HepG2 (cell line): Measurements from ENCODE around the gene SDC4. TPM values are rescaled to one million over a fixed set of nuclear protein-coding genes. Genes with fewer than 3 reads are reported as not detected.

Experiments used
- ETV6 ChIP-seq: sonication (generic); formaldehyde crosslinking; conservative IDR thresholded peaks from 2 replicates; pipeline ENCODE4 v1.4.0; 2020; ENCODE audit warnings: missing genetic modification reagents
- FOXP1 ChIP-seq, 2 experiments: fragments of 450-650 bp in 1 of 2; IDR thresholded peaks; 2 replicates each; pipeline ENCODE4 v1.6.1; 2017 to 2018; ENCODE audit warnings: antibody characterized with exemption in 1 of 2
- KDM1A ChIP-seq: IDR thresholded peaks from 2 replicates; pipeline ENCODE4 v1.6.1; 2016; ENCODE audit warnings: missing compliant biosample characterization
- PITX1 ChIP-seq: sonication (generic); formaldehyde crosslinking; IDR thresholded peaks from 2 replicates; pipeline ENCODE4 v1.5.1; 2020; ENCODE audit warnings: mild to moderate bottlenecking, missing genetic modification reagents
- PRPF4 ChIP-seq: fragments of 200-400 bp; formaldehyde crosslinking; IDR thresholded peaks from 2 replicates; pipeline ENCODE4 v1.6.1; 2016; ENCODE audit warnings: low read length, low read depth; ENCODE audit not compliant: poor library complexity, severe bottlenecking
- RARG ChIP-seq: sonication (generic); formaldehyde crosslinking; IDR thresholded peaks from 2 replicates; pipeline ENCODE4 v1.4.0; 2020; ENCODE audit warnings: low read depth, mild to moderate bottlenecking, missing genetic modification reagents
- SP4 ChIP-seq: sonication (generic); formaldehyde crosslinking; IDR thresholded peaks from 2 replicates; pipeline ENCODE4 v1.8.1; 2023; ENCODE audit warnings: mild to moderate bottlenecking, missing genetic modification reagents
- ZMAT3 ChIP-seq: sonication (generic); formaldehyde crosslinking; conservative IDR thresholded peaks from 2 replicates; pipeline ENCODE4 v1.7.0; 2021; ENCODE audit warnings: missing genetic modification reagents
- ZNF20 ChIP-seq: sonication (generic); formaldehyde crosslinking; IDR thresholded peaks from 2 replicates; pipeline ENCODE4 v1.4.0; 2020; ENCODE audit warnings: mild to moderate bottlenecking, moderate library complexity, missing genetic modification reagents
- ZNF329 ChIP-seq: sonication (generic); formaldehyde crosslinking; IDR thresholded peaks from 2 replicates; pipeline ENCODE4 v1.9.0; 2021; ENCODE audit warnings: low read depth, mild to moderate bottlenecking, missing genetic modification reagents
- ZNF432 ChIP-seq: sonication (generic); formaldehyde crosslinking; IDR thresholded peaks from 2 replicates; pipeline ENCODE4 v1.5.0; 2020; ENCODE audit warnings: missing genetic modification reagents, mild to moderate bottlenecking, borderline replicate concordance
- ZNF446 ChIP-seq: sonication (generic); formaldehyde crosslinking; IDR thresholded peaks from 2 replicates; pipeline ENCODE4 v1.5.0; 2020; ENCODE audit warnings: mild to moderate bottlenecking, missing genetic modification reagents
- ZNF468 ChIP-seq: sonication (generic); formaldehyde crosslinking; IDR thresholded peaks from 2 replicates; pipeline ENCODE4 v1.8.0; 2022; ENCODE audit warnings: mild to moderate bottlenecking, moderate library complexity, missing genetic modification reagents
- ZNF577 ChIP-seq: sonication (generic); formaldehyde crosslinking; IDR thresholded peaks from 2 replicates; pipeline ENCODE4 v1.4.0; 2020; ENCODE audit warnings: mild to moderate bottlenecking, low read depth, missing genetic modification reagents, borderline replicate concordance
- polyA plus RNA-seq, 8 experiments: library from polyadenylated mRNA; depleted of rRNA in 3 of 8; stranded (reverse) in 7 of 8; unstranded in 1 of 8; fragments of >200 nt; fragmentation: Illumina TruSeq in 4 of 8; extraction: Trizol in 4 of 8; gene quantifications; 2 replicates each; pipeline versions ENCODE4 v1.2.1 to v1.2.3, GENCODE V29; 2011 to 2016; ENCODE audit warnings: low read depth in 4 of 8, missing spikeins in 1 of 8, mixed read lengths in 1 of 8; ENCODE audit not compliant: insufficient read depth in 1 of 8
- total RNA-seq, 5 experiments: library from RNA; depleted of rRNA; stranded (reverse); fragments of >200 nt; fragmentation: Illumina TruSeq; extraction: Trizol; gene quantifications; 2 replicates each; pipeline ENCODE4 v1.2.3, GENCODE V29; 2016; ENCODE audit warnings: low read depth in 1 of 5
- TF ChIP-seq, protein P1 (sequence below): sonication (generic); formaldehyde crosslinking; IDR thresholded peaks from 2 replicates; pipeline ENCODE4 v1.8.1; 2023; ENCODE audit warnings: mild to moderate bottlenecking, moderate library complexity, missing genetic modification reagents
- TF ChIP-seq, protein P2 (sequence below): sonication (generic); formaldehyde crosslinking; IDR thresholded peaks from 2 replicates; pipeline ENCODE4 v1.4.0; 2020; ENCODE audit warnings: missing genetic modification reagents
- TF ChIP-seq, protein P3 (sequence below): sonication (generic); formaldehyde crosslinking; IDR thresholded peaks from 2 replicates; pipeline ENCODE4 v1.4.0; 2020; ENCODE audit warnings: missing genetic modification reagents, borderline replicate concordance
- TF ChIP-seq, protein P4 (sequence below): IDR thresholded peaks from 2 replicates; pipeline ENCODE4 v1.6.1; 2016
- TF ChIP-seq, protein P5 (sequence below): sonication (generic); formaldehyde crosslinking; IDR thresholded peaks from 2 replicates; pipeline ENCODE4 v1.5.0; 2020; ENCODE audit warnings: missing genetic modification reagents, mild to moderate bottlenecking, borderline replicate concordance
- TF ChIP-seq, protein P6 (sequence below): sonication (generic); formaldehyde crosslinking; IDR thresholded peaks from 2 replicates; pipeline ENCODE4 v1.8.0; 2022; ENCODE audit warnings: mild to moderate bottlenecking, missing genetic modification reagents, moderate library complexity
- TF ChIP-seq, protein P7 (sequence below): sonication (generic); formaldehyde crosslinking; IDR thresholded peaks from 2 replicates; pipeline ENCODE4 v1.8.1; 2023; ENCODE audit warnings: mild to moderate bottlenecking, missing genetic modification reagents, borderline replicate concordance

SDC4 gene
- total and polyA plus RNA-seq, 2 of the 13 experiments (the other 11 are each of a cell fraction or from before 2014, with no cell fraction given) = 49.0 to 65.1 TPM

DNA sequence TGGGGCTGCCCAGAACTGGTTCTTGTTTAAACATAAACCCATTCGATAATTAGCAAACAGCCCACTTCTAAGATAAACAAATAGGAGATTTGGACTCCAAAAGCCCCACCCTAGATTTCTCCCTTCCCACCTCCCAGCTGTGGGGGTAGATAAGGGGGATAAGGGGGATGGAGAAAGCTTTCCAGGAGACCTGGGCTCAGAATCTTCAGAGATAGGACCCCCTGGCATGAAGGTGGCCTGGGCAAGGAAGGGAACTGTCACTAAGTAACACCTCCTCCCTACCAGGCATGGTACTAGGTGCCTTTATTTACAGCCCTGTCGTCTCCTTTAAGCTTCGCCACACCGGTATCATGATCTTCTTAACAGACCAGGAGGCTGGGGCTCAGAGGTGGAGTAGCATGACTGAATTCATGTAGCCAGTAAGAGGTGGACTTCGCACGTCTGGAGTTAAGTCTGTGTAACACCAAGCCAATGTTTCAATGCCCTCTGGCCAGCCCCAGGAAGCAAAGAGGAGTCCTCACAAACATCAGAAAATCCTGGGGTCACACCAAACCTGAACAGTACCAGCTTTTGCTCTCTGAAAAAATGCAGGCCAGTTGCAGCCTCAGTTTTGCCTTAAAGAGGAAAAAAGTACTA lies 4.6 kb downstream of the SDC4 start (continued):
- TF ChIP-seq ZNF432 (CRISPR knock-in tag) = no peak
- TF ChIP-seq ETV6 (CRISPR knock-in tag) = peak; percentile 17; the same call in 1 of the 2 replicates
- TF ChIP-seq, protein P1, sequence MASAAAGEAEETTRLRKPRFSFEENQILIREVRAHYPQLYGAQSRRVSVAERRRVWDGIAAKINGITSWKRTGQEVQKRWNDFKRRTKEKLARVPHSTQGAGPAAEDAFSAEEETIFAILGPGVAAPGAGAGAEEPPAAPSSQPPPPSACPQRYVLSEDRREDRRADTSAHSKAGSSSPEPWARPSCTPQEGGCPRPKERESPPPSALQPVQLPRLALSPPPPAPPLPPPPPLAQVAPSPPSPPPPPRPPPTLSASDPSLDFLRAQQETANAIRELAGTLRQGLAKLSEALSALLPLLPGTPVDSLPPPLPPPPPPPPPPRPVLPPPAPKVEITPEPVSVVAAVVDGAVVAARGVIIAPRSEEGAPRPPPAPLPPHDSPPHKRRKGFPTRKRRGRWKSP (CRISPR knock-in tag) = no peak
- TF ChIP-seq SP4 (CRISPR knock-in tag) = peak; percentile 57; the same call in 1 of the 2 replicates
- TF ChIP-seq, protein P2, sequence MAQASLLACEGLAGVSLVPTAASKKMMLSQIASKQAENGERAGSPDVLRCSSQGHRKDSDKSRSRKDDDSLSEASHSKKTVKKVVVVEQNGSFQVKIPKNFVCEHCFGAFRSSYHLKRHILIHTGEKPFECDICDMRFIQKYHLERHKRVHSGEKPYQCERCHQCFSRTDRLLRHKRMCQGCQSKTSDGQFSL (CRISPR knock-in tag) = 0 out of 2 replicates have a peak, but pooled peaks have one; percentile 13
- TF ChIP-seq ZMAT3 = 0 out of 2 replicates have a peak, but pooled peaks have one; percentile 21
- TF ChIP-seq, protein P3, sequence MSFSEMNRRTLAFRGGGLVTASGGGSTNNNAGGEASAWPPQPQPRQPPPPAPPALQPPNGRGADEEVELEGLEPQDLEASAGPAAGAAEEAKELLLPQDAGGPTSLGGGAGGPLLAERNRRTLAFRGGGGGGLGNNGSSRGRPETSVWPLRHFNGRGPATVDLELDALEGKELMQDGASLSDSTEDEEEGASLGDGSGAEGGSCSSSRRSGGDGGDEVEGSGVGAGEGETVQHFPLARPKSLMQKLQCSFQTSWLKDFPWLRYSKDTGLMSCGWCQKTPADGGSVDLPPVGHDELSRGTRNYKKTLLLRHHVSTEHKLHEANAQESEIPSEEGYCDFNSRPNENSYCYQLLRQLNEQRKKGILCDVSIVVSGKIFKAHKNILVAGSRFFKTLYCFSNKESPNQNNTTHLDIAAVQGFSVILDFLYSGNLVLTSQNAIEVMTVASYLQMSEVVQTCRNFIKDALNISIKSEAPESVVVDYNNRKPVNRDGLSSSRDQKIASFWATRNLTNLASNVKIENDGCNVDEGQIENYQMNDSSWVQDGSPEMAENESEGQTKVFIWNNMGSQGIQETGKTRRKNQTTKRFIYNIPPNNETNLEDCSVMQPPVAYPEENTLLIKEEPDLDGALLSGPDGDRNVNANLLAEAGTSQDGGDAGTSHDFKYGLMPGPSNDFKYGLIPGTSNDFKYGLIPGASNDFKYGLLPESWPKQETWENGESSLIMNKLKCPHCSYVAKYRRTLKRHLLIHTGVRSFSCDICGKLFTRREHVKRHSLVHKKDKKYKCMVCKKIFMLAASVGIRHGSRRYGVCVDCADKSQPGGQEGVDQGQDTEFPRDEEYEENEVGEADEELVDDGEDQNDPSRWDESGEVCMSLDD (CRISPR knock-in tag) = no peak
- no peak for TF ChIP-seq RARG (CRISPR knock-in tag)
- TF ChIP-seq, protein P4, sequence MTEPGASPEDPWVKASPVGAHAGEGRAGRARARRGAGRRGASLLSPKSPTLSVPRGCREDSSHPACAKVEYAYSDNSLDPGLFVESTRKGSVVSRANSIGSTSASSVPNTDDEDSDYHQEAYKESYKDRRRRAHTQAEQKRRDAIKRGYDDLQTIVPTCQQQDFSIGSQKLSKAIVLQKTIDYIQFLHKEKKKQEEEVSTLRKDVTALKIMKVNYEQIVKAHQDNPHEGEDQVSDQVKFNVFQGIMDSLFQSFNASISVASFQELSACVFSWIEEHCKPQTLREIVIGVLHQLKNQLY (CRISPR knock-in tag) = peak; percentile 25; the same call in 1 of the 2 replicates
- 0 out of 2 replicates have a peak, but pooled peaks have one; percentile 46 for TF ChIP-seq KDM1A (CRISPR knock-in tag)
- TF ChIP-seq ZNF468 (CRISPR knock-in tag) = peak; percentile 46; the same call in 1 of the 2 replicates
- TF ChIP-seq, protein P5, sequence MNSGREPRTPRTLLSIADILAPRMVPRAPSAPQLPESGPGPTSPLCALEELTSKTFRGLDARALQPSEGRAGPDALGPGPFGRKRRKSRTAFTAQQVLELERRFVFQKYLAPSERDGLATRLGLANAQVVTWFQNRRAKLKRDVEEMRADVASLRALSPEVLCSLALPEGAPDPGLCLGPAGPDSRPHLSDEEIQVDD (CRISPR knock-in tag) = no peak
- TF ChIP-seq PRPF4 = no peak
- TF ChIP-seq, protein P6, sequence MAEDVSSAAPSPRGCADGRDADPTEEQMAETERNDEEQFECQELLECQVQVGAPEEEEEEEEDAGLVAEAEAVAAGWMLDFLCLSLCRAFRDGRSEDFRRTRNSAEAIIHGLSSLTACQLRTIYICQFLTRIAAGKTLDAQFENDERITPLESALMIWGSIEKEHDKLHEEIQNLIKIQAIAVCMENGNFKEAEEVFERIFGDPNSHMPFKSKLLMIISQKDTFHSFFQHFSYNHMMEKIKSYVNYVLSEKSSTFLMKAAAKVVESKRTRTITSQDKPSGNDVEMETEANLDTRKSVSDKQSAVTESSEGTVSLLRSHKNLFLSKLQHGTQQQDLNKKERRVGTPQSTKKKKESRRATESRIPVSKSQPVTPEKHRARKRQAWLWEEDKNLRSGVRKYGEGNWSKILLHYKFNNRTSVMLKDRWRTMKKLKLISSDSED (CRISPR knock-in tag) = no peak
- TF ChIP-seq FOXP1 (IDR thresholded peaks at IDR 0.05) = no peak
- TF ChIP-seq FOXP1 (CRISPR knock-in tag; IDR thresholded peaks at IDR 0.05) = peak; percentile 67
- TF ChIP-seq ZNF577 (CRISPR knock-in tag) = no peak
- TF ChIP-seq ZNF20 (CRISPR knock-in tag) = no peak
- no peak for TF ChIP-seq ZNF329
- TF ChIP-seq PITX1 (CRISPR knock-in tag) = peak; percentile 84; the same call in 1 of the 2 replicates
- 0 out of 2 replicates have a peak, but pooled peaks have one; percentile 26 for TF ChIP-seq ZNF446
- TF ChIP-seq, protein P7, sequence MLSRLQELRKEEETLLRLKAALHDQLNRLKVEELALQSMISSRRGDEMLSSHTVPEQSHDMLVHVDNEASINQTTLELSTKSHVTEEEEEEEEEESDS (CRISPR knock-in tag) = peak; percentile 79; the same call in 1 of the 2 replicates
